ENCODE data around the gene AGAP1.

Gene AGAP1

DNA sequence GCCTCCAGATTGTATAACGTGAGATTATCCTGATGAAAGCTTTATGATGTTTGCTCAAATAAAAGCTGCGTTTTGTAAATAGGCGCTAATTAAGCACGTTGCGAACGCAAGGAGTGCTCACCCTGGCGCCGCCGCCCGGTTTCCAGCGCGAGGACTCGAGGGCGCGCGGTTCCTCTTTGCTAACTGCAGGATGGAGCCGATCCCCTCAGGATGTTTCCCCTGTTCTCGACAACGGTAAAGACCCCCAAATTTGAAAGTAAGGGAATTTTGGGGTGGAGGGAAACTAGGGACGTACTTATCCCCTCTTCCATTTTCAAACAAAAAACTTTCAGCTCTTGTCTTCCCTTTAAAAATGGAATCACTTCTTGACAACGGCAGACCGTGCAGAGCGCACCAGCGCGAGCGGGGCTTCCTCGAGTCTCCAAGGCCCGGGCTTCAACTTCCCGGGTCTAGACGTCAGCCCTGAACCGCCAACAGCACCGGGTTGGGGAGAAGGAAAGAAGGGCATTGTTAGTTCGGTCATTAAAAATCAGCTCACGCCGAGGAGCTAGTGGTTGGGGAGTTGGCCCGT is 675.4 kb downstream of the AGAP1 start:
- H3K4me3 ChIP-seq (ENCODE audit: low read length) = no peak overlapping the region
- peaks cover 95% of the 10 kb centered on the region for H3K27me3 ChIP-seq (ENCODE audit: control insufficient read depth, insufficient read depth, low read length)

DNA sequence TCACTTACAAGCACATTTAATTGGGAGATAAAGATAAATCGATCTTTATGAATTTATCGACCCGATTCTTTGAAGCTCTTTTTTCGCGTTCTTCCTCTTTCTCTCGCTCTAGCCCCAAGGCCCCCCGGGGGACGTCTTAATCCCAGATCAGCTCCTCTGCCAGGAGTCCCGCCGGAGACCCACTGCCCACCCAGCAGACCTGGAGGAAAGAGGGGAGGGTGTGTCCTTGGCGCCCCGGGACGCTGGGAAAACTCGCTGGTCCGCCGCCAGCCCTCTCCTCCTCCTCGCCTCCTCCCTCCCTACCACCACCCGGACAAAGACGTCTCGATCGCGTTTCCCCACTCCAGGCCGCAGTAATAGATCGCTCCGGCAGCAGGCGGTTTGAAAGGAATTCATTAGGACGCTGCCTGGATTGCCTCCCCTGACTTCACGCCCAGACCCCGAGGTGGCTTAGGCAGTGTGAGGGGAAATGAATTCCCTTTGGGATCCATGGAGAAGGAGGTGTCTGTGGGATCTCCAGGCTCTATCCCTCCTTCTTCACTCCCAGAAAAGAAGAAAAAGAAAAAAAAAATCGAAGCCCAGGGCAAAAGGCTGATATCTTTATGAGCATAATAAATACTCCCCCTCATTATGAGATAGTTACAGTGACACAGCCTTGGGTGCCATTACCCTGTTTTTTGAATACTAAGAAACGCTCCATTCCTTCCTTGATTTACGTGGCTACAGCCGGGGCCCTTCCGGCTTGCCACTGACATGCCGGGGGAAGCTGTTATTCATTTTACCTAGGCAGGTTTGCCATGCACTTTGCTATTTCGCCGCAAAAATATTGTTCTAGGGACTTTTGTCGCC is 676.1 kb downstream of the AGAP1 start:
- peaks cover 96% of the 10 kb centered on the region for H3K27me3 ChIP-seq (ENCODE audit: control insufficient read depth, insufficient read depth, low read length)

More for the DNA sequence above, 675.4 kb downstream of the AGAP1 start:
- Histone ChIP-seq H3K4me1 (ENCODE audit: control insufficient read depth, insufficient read depth, low read length) (peaks cover 28% of the 10 kb centered on the region), H3K9ac (ENCODE audit: low read depth, low read length) (no peak overlapping the region), H3K36me3 (ENCODE audit: insufficient read depth, low read length) (no peaks in the 10 kb centered on the region), H3K4me2 (ENCODE audit: low read length) (no peak overlapping the region), H3K9me3 (replicated peaks; ENCODE audit: low read length) (no peaks in the 10 kb centered on the region)

DNA sequence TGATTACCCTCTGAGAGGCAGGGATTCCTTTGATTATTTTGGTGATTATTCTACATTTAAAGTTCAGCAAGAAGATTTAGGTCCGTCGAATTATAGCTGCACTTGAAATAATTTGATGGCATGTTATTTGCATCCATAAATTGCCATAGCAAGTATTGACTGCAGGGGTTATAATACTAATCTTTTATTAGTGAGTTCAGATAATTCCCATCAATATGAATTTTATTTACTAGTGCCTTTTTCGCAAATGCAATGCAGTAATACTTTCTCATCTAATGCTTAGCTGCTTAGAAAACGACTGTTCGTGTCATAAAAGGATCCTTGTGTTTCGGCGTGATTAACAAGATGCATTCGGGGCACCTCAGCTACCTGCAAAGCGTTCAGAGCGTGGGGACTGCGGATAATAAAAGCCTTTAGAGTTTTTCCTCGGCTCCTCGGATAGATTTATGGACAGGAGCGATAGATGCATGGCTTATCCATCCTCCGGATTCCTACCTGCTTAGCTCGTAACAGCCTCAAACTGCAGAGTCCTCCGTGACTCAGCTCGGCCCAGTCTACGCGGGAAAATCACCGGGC is 676.8 kb downstream of the AGAP1 start:
- Histone ChIP-seq H3K4me1 (ENCODE audit: control insufficient read depth, insufficient read depth, low read length) (peaks cover 31% of the 10 kb centered on the region), H3K4me3 (ENCODE audit: low read length) (no peak overlapping the region), H3K27me3 (ENCODE audit: control insufficient read depth, insufficient read depth, low read length) (peaks cover 90% of the 10 kb centered on the region), H3K9ac (ENCODE audit: low read depth, low read length) (no peak overlapping the region), H3K4me2 (ENCODE audit: low read length) (no peak overlapping the region), H3K9me3 (replicated peaks; ENCODE audit: low read length) (no peaks in the 10 kb centered on the region), H3K36me3 (ENCODE audit: insufficient read depth, low read length) (no peaks in the 10 kb centered on the region)

More for the DNA sequence above, 676.1 kb downstream of the AGAP1 start:
- Histone ChIP-seq H3K4me1 (ENCODE audit: control insufficient read depth, insufficient read depth, low read length) (peaks cover 28% of the 10 kb centered on the region), H3K4me2 (ENCODE audit: low read length) (no peak overlapping the region), H3K9ac (ENCODE audit: low read depth, low read length) (no peak overlapping the region), H3K36me3 (ENCODE audit: insufficient read depth, low read length) (no peaks in the 10 kb centered on the region), H3K9me3 (replicated peaks; ENCODE audit: low read length) (no peaks in the 10 kb centered on the region), H3K4me3 (ENCODE audit: low read length) (no peak overlapping the region)

GRCh38 chr2:236171181-236171679 is 677.4 kb downstream of the AGAP1 start:
- no peaks in the 10 kb centered on the region for H3K9me3 ChIP-seq (replicated peaks; ENCODE audit: low read length)
- H3K4me2 ChIP-seq (ENCODE audit: low read length) = peak overlapping the region; percentile 44
- peaks cover 84% of the 10 kb centered on the region for H3K27me3 ChIP-seq (ENCODE audit: control insufficient read depth, insufficient read depth, low read length)
- no peak overlapping the region for H3K4me3 ChIP-seq (ENCODE audit: low read length)
- peaks cover 32% of the 10 kb centered on the region for H3K4me1 ChIP-seq (ENCODE audit: control insufficient read depth, insufficient read depth, low read length)
- no peak overlapping the region for H3K9ac ChIP-seq (ENCODE audit: low read depth, low read length)
- no peaks in the 10 kb centered on the region for H3K36me3 ChIP-seq (ENCODE audit: insufficient read depth, low read length)

DNA sequence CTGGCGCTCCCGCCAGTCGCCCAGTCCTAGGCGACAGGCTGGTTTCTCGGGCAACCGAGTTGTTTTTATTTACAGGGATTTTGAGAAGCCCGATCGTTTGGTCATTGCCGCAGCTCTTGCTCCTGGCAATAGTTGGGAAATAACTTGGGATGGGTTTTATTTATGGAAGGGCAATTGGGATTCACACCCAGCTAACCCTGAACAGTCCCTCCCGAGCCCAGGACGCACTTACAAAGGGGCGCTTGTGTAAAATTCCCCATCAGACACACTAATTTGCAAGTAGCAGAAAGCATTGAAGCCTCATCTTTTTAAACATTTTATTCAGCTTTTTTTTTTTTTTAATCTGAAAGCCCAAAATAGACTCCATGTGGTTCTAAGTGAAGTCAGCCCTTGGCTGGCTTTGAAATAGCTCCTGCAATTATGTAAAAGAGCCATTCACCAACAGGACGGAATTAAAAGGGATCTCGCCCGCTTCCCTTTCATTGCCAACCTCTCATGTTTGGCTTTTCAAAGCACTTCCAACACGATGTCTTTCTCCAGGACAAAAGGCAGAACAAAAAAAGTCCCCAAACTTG is 677.9 kb downstream of the AGAP1 start:
- Histone ChIP-seq H3K9ac (ENCODE audit: low read depth, low read length) (no peak overlapping the region), H3K27me3 (ENCODE audit: control insufficient read depth, insufficient read depth, low read length) (peaks cover 79% of the 10 kb centered on the region), H3K4me3 (ENCODE audit: low read length) (no peak overlapping the region), H3K36me3 (ENCODE audit: insufficient read depth, low read length) (no peaks in the 10 kb centered on the region), H3K9me3 (replicated peaks; ENCODE audit: low read length) (no peaks in the 10 kb centered on the region), H3K4me2 (ENCODE audit: low read length) (peak overlapping the region; percentile 44), H3K4me1 (ENCODE audit: control insufficient read depth, insufficient read depth, low read length) (peaks cover 27% of the 10 kb centered on the region)

- peaks cover 21% of the 10 kb centered on the region for H3K4me1 ChIP-seq (ENCODE audit: control insufficient read depth, insufficient read depth, low read length)
- no peak overlapping the region for H3K4me2 ChIP-seq (ENCODE audit: low read length)
- no peaks in the 10 kb centered on the region for H3K36me3 ChIP-seq (ENCODE audit: insufficient read depth, low read length)
- H3K9me3 ChIP-seq (replicated peaks; ENCODE audit: low read length) = no peaks in the 10 kb centered on the region
- peaks cover 72% of the 10 kb centered on the region for H3K27me3 ChIP-seq (ENCODE audit: control insufficient read depth, insufficient read depth, low read length)
- no peak overlapping the region for H3K4me3 ChIP-seq (ENCODE audit: low read length)
- no peak overlapping the region for H3K9ac ChIP-seq (ENCODE audit: low read depth, low read length)
These were observed 678.6 kb downstream of the AGAP1 start for GRCh38 chr2:236172255-236173035.

- Histone ChIP-seq H3K9me3 (replicated peaks; ENCODE audit: low read length) (no peaks in the 10 kb centered on the region), H3K36me3 (ENCODE audit: insufficient read depth, low read length) (no peaks in the 10 kb centered on the region), H3K9ac (ENCODE audit: low read depth, low read length) (no peak overlapping the region), H3K27me3 (ENCODE audit: control insufficient read depth, insufficient read depth, low read length) (peaks cover 67% of the 10 kb centered on the region), H3K4me2 (ENCODE audit: low read length) (no peak overlapping the region), H3K4me1 (ENCODE audit: control insufficient read depth, insufficient read depth, low read length) (peaks cover 17% of the 10 kb centered on the region), H3K4me3 (ENCODE audit: low read length) (no peak overlapping the region)
These were observed 679.3 kb downstream of the AGAP1 start for GRCh38 chr2:236173036-236173728.

GRCh38 chr2:236173729-236174607 is 680.1 kb downstream of the AGAP1 start:
- Histone ChIP-seq H3K27me3 (ENCODE audit: control insufficient read depth, insufficient read depth, low read length) (peaks cover 59% of the 10 kb centered on the region), H3K4me2 (ENCODE audit: low read length) (no peak overlapping the region), H3K36me3 (ENCODE audit: insufficient read depth, low read length) (no peaks in the 10 kb centered on the region), H3K9me3 (replicated peaks; ENCODE audit: low read length) (no peaks in the 10 kb centered on the region), H3K4me3 (ENCODE audit: low read length) (no peak overlapping the region), H3K9ac (ENCODE audit: low read depth, low read length) (peak overlapping the region; percentile 51), H3K4me1 (ENCODE audit: control insufficient read depth, insufficient read depth, low read length) (peaks cover 17% of the 10 kb centered on the region)

DNA sequence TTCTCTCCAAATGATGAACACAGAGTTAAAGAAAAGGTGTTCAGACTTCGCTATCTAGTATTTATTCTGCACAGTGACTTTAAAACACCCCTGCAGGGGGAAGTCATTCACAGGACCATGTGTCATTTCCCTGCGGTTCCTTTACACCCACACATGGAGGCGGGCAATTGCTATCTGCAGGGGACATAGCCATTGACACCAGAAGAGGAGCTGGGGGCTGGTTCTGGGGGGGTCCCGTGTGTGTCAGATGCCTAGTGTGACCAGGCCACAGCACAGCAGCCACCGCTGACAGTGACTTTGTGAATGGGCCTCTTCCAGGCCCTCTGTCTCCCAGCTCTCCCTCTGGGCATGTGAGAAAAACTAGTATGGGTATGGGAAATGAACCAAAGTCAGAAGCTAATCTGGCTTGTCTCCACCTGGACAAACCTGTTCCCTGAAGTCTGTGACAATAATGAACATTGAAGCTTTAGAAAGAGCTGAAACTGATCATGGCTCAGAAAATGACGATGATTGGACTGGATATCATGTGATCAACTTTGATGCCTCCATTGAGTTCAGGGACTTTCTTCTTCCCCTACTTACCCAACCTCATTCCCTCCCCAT is 681.8 kb downstream of the AGAP1 start:
- Histone ChIP-seq H3K27me3 (ENCODE audit: control insufficient read depth, insufficient read depth, low read length) (peaks cover 42% of the 10 kb centered on the region), H3K4me1 (ENCODE audit: control insufficient read depth, insufficient read depth, low read length) (peaks cover 33% of the 10 kb centered on the region), H3K9ac (ENCODE audit: low read depth, low read length) (peak overlapping the region; percentile 29), H3K4me2 (ENCODE audit: low read length) (no peak overlapping the region), H3K9me3 (replicated peaks; ENCODE audit: low read length) (no peaks in the 10 kb centered on the region), H3K4me3 (ENCODE audit: low read length) (no peak overlapping the region), H3K36me3 (ENCODE audit: insufficient read depth, low read length) (no peaks in the 10 kb centered on the region)
